HG02798 (cell line): ENCODE measurements around the gene TFAP2E.

Experiments used
- ATAC-seq: cut with Tn5 transposase; IDR thresholded peaks from one replicate; pipeline ENCODE4 v1.9.1; 2021; ENCODE audit warnings: mild to moderate bottlenecking; ENCODE audit not compliant: unreplicated experiment, poor library complexity

TFAP2E gene

DNA sequence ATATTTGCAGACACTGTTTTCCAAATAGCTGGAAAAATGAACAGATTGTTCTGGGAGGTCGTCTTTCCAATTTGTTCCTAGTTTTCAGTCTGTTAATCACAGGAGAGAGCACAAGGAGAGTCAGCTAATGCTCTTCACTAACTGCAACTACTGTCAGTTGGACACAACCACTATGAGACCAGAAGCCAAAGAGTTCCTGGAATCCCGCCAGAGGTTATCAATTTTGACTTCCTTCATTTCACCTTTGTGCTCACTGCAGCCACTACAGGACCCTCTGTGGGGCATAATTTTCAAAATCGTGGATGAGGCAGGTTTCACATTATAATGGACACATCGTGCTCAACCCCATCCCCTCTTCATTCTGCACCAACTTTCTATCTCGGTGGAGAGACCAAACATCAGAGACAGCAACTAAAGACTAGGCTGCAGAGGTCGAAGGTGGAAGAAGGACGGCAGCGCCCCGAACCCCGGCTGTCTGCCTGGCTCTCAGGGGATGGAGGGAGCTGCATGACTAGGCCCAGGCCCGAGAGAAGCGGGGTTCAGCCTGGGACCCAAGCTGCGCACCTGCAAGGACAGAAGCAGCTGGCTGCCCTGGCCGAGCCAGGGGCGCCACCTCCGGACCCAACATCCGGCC is 16.5 kb upstream of the TFAP2E start:
- no peak for ATAC-seq

DNA sequence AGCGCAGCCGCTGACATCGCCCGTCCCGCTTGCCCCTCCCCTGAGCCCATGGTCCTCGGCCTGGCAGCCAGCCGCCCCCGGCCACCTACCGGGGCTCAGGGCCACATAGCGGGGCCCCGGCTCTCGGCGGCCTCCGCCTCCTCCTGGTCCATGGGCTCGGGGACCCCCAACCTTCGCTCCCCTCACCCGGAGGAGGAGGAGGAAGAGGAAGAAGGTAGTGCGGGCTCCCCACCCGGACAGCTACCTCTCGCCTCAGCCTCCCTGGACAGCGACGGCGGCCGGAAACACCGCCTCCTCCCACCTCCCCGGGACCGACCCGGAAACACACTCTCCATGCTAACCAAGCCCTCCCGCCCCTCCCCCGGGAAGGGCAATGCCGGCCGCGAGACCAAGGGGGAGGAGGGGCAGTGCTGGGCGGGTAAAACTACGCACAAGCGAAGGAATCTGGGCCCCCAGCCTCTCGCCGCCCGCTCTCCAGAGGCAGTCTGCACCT is 15.9 kb upstream of the TFAP2E start, which contains the start of gene KIAA0319L:
TSS of gene KIAA0319L (minus strand) at position 286 of the 493 bp plus-strand sequence. CDS start 2,912 bp downstream, outside the sequence.
- peak; percentile 85 for ATAC-seq

- peak; percentile 88 for ATAC-seq
Measured at GRCh38 chr1:35557611-35558373, 15.3 kb upstream of the TFAP2E start, which contains the start of gene NCDN. NCDN (plus strand) TSS chr1:35557799; CDS start chr1:35558191, 392 bp downstream.

- ATAC-seq = no peak
Measured at GRCh38 chr1:35558374-35559316, 14.5 kb upstream of the TFAP2E start.

GRCh38 chr1:35559317-35559944 is 13.7 kb upstream of the TFAP2E start:
- ATAC-seq = no peak

DNA sequence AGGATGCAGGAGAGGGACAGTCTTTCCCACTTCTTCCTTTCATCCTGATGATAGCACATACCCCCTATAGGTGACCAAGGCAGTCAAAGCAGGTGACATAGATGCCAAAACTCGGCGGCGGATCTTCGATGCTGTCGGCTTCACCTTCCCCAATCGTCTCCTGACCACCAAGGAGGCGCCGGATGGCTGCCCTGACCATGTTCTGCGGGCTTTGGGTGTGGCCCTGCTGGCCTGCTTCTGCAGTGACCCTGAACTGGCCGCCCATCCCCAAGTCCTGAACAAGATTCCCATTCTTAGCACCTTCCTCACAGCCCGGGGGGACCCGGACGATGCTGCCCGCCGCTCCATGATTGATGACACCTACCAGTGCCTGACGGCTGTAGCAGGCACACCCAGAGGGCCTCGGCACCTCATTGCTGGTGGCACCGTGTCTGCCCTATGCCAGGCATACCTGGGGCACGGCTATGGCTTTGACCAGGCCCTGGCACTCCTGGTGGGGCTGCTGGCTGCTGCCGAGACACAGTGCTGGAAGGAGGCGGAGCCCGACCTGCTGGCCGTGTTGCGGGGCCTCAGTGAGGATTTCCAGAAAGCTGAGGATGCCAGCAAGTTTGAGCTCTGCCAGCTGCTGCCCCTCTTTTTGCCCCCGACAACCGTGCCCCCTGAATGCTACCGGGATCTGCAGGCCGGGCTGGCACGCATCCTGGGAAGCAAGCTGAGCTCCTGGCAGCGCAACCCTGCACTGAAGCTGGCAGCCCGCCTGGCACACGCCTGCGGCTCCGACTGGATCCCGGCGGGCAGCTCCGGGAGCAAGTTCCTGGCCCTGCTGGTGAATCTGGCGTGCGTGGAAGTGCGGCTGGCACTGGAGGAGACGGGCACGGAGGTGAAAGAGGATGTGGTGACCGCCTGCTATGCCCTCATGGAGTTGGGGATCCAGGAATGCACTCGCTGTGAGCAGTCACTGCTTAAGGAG is 12.6 kb upstream of the TFAP2E start:
- no peak for ATAC-seq

DNA sequence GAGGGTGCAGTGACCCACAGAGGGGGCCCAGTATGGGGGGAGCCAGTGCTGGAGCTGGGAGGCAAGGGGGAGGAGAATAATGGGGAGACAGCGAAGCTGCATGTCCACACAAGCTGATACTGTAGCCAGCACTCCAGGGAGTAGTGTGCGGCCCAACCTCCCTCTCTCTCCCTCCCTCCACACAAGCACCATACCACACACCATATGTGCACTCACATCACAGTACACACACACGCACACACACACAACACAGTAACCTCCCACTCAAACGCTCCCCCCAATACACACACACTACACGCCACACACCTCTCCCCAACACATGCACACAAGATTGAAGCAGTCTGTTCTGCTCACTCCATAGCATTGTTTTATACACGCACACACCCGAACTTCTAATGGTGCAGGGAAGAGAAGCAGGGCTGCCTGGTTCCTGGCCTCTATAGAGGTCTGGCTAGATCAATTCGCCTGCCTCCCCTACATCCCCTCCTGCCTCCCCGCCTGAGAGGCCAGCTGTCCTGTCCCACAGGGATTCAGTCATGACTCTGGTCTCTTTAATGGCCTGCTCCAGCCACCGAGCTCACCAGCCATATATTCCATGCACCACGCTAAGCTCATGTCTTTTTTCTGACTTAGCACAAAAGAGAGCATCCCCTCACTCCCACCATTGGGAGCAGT is 11.7 kb upstream of the TFAP2E start:
- no peak for ATAC-seq

- no peak for ATAC-seq
Measured at GRCh38 chr1:35561972-35562680, 11.0 kb upstream of the TFAP2E start.

- no peak for ATAC-seq
Measured at GRCh38 chr1:35563166-35563565, 9.9 kb upstream of the TFAP2E start.

GRCh38 chr1:35564037-35564883 is 8.9 kb upstream of the TFAP2E start:
- peak; percentile 42 for ATAC-seq

DNA sequence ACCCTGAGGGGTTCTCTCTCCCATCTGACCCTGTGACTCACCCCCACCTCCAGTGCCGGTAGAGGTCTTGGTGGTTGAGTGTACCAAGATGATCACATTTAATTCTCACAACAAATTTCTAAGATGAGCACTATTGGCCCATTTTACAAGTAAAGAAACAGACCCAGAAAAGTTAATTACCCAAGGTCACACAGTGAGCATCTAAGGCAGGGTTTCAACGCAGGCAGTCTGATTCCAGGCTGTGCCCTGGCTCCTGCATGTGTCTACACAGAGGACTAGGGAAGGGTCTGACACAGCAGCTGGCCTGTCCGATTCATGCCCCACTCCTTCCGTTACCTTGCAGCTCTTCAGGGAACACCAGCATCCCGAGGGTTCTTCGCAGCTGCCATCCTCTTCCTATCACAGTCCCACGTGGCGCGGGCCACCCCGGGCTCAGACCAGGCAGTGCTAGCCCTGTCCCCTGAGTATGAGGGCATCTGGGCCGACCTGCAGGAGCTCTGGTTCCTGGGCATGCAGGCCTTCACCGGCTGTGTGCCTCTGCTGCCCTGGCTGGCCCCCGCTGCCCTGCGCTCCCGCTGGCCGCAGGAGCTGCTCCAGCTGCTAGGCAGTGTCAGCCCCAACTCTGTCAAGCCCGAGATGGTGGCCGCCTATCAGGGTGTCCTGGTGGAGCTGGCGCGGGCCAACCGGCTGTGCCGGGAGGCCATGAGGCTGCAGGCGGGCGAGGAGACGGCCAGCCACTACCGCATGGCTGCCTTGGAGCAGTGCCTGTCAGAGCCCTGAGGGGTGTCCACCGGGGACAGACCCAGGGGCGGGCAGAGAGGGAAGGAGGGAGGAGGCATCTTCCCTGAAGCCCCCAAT is 8.0 kb upstream of the TFAP2E start:
- no peak for ATAC-seq

DNA sequence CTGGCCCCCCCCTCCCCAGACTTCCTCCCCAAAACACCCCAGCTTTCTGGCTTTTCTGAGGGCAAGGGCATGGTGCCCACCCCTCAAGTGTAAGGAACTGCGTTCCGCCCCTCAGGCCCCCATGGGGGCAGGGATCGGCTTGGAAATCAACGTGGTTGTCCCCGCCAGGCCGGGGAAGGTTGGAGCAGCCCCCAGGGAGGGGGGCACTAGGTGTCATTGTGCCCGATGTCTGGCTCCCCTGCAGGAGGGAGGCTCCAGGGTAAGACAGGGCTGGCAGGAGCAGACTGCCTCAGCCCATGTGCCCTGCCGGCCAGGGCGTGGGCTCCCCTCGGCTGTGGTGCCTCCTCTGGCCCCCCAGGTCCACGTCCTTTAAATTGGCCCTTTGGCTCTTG is 7.4 kb upstream of the TFAP2E start:
- ATAC-seq = no peak

- no peak for ATAC-seq
Measured at GRCh38 chr1:35567947-35568558, 5.1 kb upstream of the TFAP2E start.

DNA sequence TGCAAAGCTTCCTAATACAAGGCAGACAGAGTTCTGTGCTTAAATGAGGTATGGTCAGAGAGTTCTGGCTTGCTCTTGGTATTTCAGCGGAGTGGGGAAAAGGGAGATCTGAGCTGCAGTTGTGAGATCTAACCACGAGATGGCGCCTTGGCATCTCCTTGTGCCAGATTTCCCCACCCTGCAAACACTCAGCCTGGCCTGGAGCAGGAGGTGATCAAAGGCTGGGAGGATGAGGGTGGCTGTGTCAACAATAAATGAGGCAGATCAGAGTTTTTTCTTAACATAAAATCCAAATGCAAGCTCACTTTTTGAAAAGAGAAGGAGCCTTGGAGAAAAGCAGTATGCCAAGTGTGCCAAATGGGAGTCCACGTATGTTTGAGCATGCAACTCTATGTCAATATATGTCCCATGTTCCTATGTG is 4.1 kb upstream of the TFAP2E start:
- ATAC-seq = peak; percentile 53

DNA sequence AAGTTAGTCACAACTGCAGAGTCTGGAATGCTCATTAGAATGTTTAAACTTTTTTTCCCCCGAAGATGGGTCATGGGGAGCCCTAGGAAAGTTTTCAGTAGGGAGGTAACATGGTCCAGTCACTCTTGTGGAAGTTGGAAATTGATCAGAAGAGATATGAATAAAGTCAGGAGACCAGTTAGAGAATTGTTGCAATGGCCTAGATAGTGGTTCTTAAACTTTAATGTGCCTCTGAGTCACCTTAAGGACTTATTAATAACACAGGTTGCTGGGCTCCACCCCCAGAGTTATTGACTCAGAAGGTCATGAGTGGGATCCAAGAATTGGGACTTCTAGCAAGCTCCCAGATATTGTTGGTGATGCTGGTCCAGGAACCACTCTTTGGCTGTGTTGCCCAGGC is 3.2 kb upstream of the TFAP2E start:
- no peak for ATAC-seq
